HG03196 (cell line): ENCODE data around the gene OR10G8.

Experiments
- ATAC-seq: cut with Tn5 transposase; IDR thresholded peaks from one replicate; pipeline ENCODE4 v1.9.1; 2021; ENCODE audit not compliant: unreplicated experiment

OR10G8 gene

GRCh38 chr11:124077266-124077665, 50.7 kb downstream of the OR10G8 start:
- no peak for ATAC-seq

GRCh38 chr11:124078591-124078990, 52.0 kb downstream of the OR10G8 start:
- no peak for ATAC-seq

GRCh38 chr11:124079631-124080326, 53.2 kb downstream of the OR10G8 start:
- ATAC-seq: no peak
